Thymus (tissue), 14 donors: Measurements from ENCODE around the gene MYLK3. TPM values are rescaled to one million over a fixed set of nuclear protein-coding genes. Genes with fewer than 3 reads are reported as not detected.

Experiments
- DNase-seq, 9 donors: peaks; one replicate each; pipeline ENCODE4 v3.0.0-alpha.2; 2013; ENCODE audit warnings: low spot score in 9 of 9, low read depth in 6 of 9, missing footprints in 1 of 9
- H3K27ac ChIP-seq, 2 donors: one replicate each; pipeline ENCODE4 v1.5.1; 2013; ENCODE audit warnings: control low read depth in 1 of 2, low read depth in 1 of 2, low read length in 1 of 2, mild to moderate bottlenecking in 1 of 2, moderate library complexity in 1 of 2
- H3K27me3 ChIP-seq, 2 donors: one replicate each; pipeline ENCODE4 v1.5.1; 2013; ENCODE audit warnings: low read length in 1 of 2; ENCODE audit not compliant: control insufficient read depth in 2 of 2, insufficient read depth in 1 of 2
- H3K36me3 ChIP-seq, 2 donors: one replicate each; pipeline ENCODE4 v1.5.1; 2013; ENCODE audit warnings: low read length in 1 of 2, mild to moderate bottlenecking in 1 of 2, moderate library complexity in 1 of 2; ENCODE audit not compliant: control insufficient read depth in 2 of 2, insufficient read depth in 2 of 2
- H3K4me1 ChIP-seq, 2 donors: one replicate each; pipeline ENCODE4 v1.5.1; 2013; ENCODE audit warnings: low read length in 2 of 2; ENCODE audit not compliant: control insufficient read depth in 2 of 2, insufficient read depth in 2 of 2
- H3K4me3 ChIP-seq, 2 donors: one replicate each; pipeline ENCODE4 v1.5.1; 2013; ENCODE audit warnings: low read length in 2 of 2, control low read depth in 1 of 2, mild to moderate bottlenecking in 1 of 2
- H3K9me3 ChIP-seq, 2 donors: one replicate each; pipeline ENCODE4 v1.5.1; 2013; ENCODE audit warnings: low read length in 1 of 2, mild to moderate bottlenecking in 1 of 2; ENCODE audit not compliant: control insufficient read depth in 2 of 2, insufficient read depth in 1 of 2
- WGBS: extraction: QIAGEN DNeasy Blood & Tissue Kit; methylation state at CpG from one replicate; pipeline ENCODE4 v1.1.7; 2013; 5-methylcytosine and 5-hydroxymethylcytosine counted together
- long read RNA-seq, 10 donors: transcript quantifications; one replicate each; lab custom pipeline, GENCODE V29; 2026
- polyA plus RNA-seq: library from polyadenylated mRNA; stranded (reverse); fragments of 200-250 nt; gene quantifications from one replicate; pipeline ENCODE4 v1.2.3, GENCODE V29; 2013
- total RNA-seq: library from RNA; stranded (reverse); fragments of 120-200 nt; gene quantifications from one replicate; pipeline ENCODE4 v1.2.4, GENCODE V29; 2013
- donor health status: healthy.

Gene MYLK3
- total RNA-seq = 0.09 TPM
- 0.21 TPM for polyA plus RNA-seq
- long read RNA-seq, donor 1 = 0 reads
- long read RNA-seq, donor 2 = 0 reads
- long read RNA-seq, donor 3 = 0 reads
- long read RNA-seq, donor 4 = 0 reads
- long read RNA-seq, donor 5 = 0 reads
- long read RNA-seq, donor 6 = 0 reads
- long read RNA-seq, donor 7 = 0 reads
- long read RNA-seq, donor 8 = 0 reads
- long read RNA-seq, donor 9 = 0 reads
- long read RNA-seq, donor 10 = 0 reads

- DNase-seq = no peak
- H3K36me3 ChIP-seq = no peaks in the 10 kb centered on the region
- no peaks in the 10 kb centered on the region for H3K9me3 ChIP-seq
- no peak within 1 kb of the TSS for H3K4me3 ChIP-seq
- no peak within 1 kb of the TSS for H3K27ac ChIP-seq
- WGBS = 91% methylated on average over 25 of the region's 25 CpGs
- H3K27me3 ChIP-seq = no peaks in the 10 kb centered on the region
- H3K4me1 ChIP-seq = peaks cover 0 to under 1% of the 10 kb centered on the region in 2 donors
Measured at GRCh38 chr16:46747777-46748651, at the start of gene MYLK3. TSS of gene MYLK3 (minus strand) at chr16:46748344. CDS start at chr16:46748193, 151 bp downstream.

GRCh38 chr16:46797501-46797900 lies 49.4 kb upstream of the MYLK3 start:
- H3K9me3 ChIP-seq = no peaks in the 10 kb centered on the region
- no peak for DNase-seq
- 99% methylated on average over 4 of the region's 4 CpGs for WGBS
- H3K27ac ChIP-seq = no peak overlapping the region
- H3K27me3 ChIP-seq = no peaks in the 10 kb centered on the region
- peaks cover under 1% of the 10 kb centered on the region in 2 donors for H3K36me3 ChIP-seq
- no peak overlapping the region for H3K4me3 ChIP-seq
- no peaks in the 10 kb centered on the region for H3K4me1 ChIP-seq

GRCh38 chr16:46796764-46797269 lies 48.7 kb upstream of the MYLK3 start:
- no peaks in the 10 kb centered on the region for H3K27me3 ChIP-seq
- no peak overlapping the region for H3K27ac ChIP-seq
- no peaks in the 10 kb centered on the region for H3K36me3 ChIP-seq
- H3K9me3 ChIP-seq = no peaks in the 10 kb centered on the region
- WGBS = 95% methylated on average over 1 of the region's 1 CpG
- H3K4me1 ChIP-seq = no peaks in the 10 kb centered on the region
- no peak for DNase-seq
- H3K4me3 ChIP-seq = no peak overlapping the region

GRCh38 chr16:46793841-46794240 lies 45.7 kb upstream of the MYLK3 start:
- Histone ChIP-seq H3K27ac (no peak overlapping the region), H3K36me3 (no peaks in the 10 kb centered on the region), H3K4me3 (no peak overlapping the region), H3K4me1 (peaks cover 3% of the 10 kb centered on the region in 2 donors), H3K9me3 (no peaks in the 10 kb centered on the region), H3K27me3 (no peaks in the 10 kb centered on the region)
- no peak for DNase-seq
- WGBS = 96% methylated on average over 1 of the region's 1 CpG

- Histone ChIP-seq H3K27me3 (no peaks in the 10 kb centered on the region), H3K4me1 (peaks cover 3% of the 10 kb centered on the region in 2 donors), H3K36me3 (no peaks in the 10 kb centered on the region), H3K4me3 (no peak overlapping the region), H3K9me3 (no peaks in the 10 kb centered on the region), H3K27ac (no peak overlapping the region)
- WGBS = 96% methylated on average over 8 of the region's 8 CpGs
- no peak for DNase-seq
Measured at GRCh38 chr16:46790599-46791270, 42.6 kb upstream of the MYLK3 start.

- peak in 7 of 9 donors; percentile 33 to 82 (median 62) for DNase-seq
- no peaks in the 10 kb centered on the region for H3K36me3 ChIP-seq
- no peak overlapping the region for H3K27ac ChIP-seq
- 9% methylated on average over 43 of the region's 43 CpGs for WGBS
- peak overlapping the region; percentile 49 to 56 for H3K4me3 ChIP-seq
- H3K4me1 ChIP-seq = peaks cover 3% of the 10 kb centered on the region in 2 donors
- no peaks in the 10 kb centered on the region for H3K9me3 ChIP-seq
- no peaks in the 10 kb centered on the region for H3K27me3 ChIP-seq
Measured at GRCh38 chr16:46789499-46790414, 41.6 kb upstream of the MYLK3 start.

- DNase-seq = no peak
- Histone ChIP-seq H3K4me3 (no peak overlapping the region), H3K9me3 (no peaks in the 10 kb centered on the region), H3K27me3 (no peaks in the 10 kb centered on the region), H3K36me3 (no peaks in the 10 kb centered on the region), H3K4me1 (peaks cover 3% of the 10 kb centered on the region in 2 donors), H3K27ac (no peak overlapping the region)
- 95% methylated on average over 3 of the region's 3 CpGs for WGBS
Measured at GRCh38 chr16:46788891-46789474, 40.8 kb upstream of the MYLK3 start.

GRCh38 chr16:46787909-46788308 lies 39.8 kb upstream of the MYLK3 start:
- H3K4me1 ChIP-seq = peaks cover 3% of the 10 kb centered on the region in 2 donors
- H3K27me3 ChIP-seq = no peaks in the 10 kb centered on the region
- H3K27ac ChIP-seq = no peak overlapping the region
- WGBS = 4% methylated on average over 1 of the region's 1 CpG
- no peak overlapping the region for H3K4me3 ChIP-seq
- H3K36me3 ChIP-seq = no peaks in the 10 kb centered on the region
- no peaks in the 10 kb centered on the region for H3K9me3 ChIP-seq
- no peak for DNase-seq
